ENCODE results near the gene DIP2A.
"Not testable (repeated sequence)": the region's sequence is repeated elsewhere in the genome, so short reads cannot be mapped to it uniquely, and the experiment has no call there.

Gene DIP2A

DNA sequence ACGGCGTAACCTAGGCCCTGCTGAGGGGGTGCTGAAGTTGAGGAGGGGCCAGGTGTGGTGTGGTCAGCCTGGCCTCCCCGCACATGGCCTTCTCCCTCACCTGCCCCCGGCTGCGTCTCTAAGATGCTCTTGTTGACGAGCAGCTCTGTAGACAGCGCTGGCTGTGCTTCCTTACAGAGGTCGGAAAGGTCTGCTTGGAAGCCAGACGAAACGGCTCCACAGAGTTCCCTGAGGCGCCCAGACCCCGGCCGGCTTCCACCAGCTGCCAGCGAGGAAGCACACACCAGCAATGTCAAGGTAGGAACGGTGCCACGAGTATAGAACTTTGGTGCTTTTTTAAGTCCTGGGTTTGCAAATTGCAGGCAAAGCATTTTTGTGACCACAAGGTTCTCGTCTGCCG is 18.8 kb upstream of the DIP2A start:
- Histone ChIP-seq H3K27me3 (no peaks in the 10 kb centered on the region), H3K4me3 (ENCODE audit: low read depth, low read length) (no peak overlapping the region), H3K4me1 (no peaks in the 10 kb centered on the region), H3K9me3 (no peaks in the 10 kb centered on the region), H3K36me3 (peaks cover 61% of the 10 kb centered on the region)
- TF ChIP-seq, protein P1, sequence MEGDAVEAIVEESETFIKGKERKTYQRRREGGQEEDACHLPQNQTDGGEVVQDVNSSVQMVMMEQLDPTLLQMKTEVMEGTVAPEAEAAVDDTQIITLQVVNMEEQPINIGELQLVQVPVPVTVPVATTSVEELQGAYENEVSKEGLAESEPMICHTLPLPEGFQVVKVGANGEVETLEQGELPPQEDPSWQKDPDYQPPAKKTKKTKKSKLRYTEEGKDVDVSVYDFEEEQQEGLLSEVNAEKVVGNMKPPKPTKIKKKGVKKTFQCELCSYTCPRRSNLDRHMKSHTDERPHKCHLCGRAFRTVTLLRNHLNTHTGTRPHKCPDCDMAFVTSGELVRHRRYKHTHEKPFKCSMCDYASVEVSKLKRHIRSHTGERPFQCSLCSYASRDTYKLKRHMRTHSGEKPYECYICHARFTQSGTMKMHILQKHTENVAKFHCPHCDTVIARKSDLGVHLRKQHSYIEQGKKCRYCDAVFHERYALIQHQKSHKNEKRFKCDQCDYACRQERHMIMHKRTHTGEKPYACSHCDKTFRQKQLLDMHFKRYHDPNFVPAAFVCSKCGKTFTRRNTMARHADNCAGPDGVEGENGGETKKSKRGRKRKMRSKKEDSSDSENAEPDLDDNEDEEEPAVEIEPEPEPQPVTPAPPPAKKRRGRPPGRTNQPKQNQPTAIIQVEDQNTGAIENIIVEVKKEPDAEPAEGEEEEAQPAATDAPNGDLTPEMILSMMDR (IDR thresholded peaks at IDR 0.05; ENCODE audit: low read depth, low read length), result no peak
- DNase-seq, result no peak

GRCh38 chr21:46441331-46441730 is 17.4 kb upstream of the DIP2A start:
- H3K36me3 ChIP-seq, result peaks cover 61% of the 10 kb centered on the region
- TF ChIP-seq, protein P1 (IDR thresholded peaks at IDR 0.05; ENCODE audit: low read depth, low read length), result no peak

DNA sequence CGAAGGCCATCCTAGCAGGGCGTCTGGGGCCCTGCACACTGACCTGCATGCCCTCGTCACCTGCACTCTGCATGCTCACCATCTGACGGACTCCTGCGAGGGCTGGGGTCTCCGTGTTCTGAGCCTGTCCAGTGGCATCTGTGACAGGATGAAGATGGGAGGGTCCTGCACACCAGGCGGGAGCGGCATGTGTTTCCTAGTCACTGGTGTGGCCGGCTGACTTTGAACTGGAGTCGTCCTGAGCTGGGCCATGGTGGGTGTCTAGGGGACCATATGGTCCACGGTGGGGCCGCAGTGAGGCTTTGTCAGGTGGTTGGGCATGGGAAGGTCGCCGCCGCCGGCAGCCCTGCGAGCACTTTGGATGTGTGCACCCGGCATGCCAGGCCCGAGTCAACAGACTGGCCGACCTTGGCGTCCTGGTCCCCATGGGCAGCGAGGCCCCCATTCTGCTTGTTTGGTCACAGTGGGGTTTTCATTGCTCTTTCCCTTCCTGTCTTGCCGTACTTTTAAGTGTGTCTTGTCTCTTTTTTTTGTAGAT is 16.7 kb upstream of the DIP2A start:
- TF ChIP-seq, protein P1 (IDR thresholded peaks at IDR 0.05; ENCODE audit: low read depth, low read length), result no peak
- Histone ChIP-seq H3K9me3 (no peaks in the 10 kb centered on the region), H3K36me3 (peaks cover 66% of the 10 kb centered on the region), H3K27me3 (no peaks in the 10 kb centered on the region), H3K4me3 (ENCODE audit: low read depth, low read length) (no peak overlapping the region), H3K4me1 (no peaks in the 10 kb centered on the region)
- DNase-seq, result no peak

More at GRCh38 chr21:46441331-46441730, 17.4 kb upstream of the DIP2A start:
- Histone ChIP-seq H3K27me3 (no peaks in the 10 kb centered on the region), H3K4me3 (ENCODE audit: low read depth, low read length) (no peak overlapping the region), H3K9me3 (no peaks in the 10 kb centered on the region), H3K4me1 (no peaks in the 10 kb centered on the region)
- no peak for DNase-seq

DNA sequence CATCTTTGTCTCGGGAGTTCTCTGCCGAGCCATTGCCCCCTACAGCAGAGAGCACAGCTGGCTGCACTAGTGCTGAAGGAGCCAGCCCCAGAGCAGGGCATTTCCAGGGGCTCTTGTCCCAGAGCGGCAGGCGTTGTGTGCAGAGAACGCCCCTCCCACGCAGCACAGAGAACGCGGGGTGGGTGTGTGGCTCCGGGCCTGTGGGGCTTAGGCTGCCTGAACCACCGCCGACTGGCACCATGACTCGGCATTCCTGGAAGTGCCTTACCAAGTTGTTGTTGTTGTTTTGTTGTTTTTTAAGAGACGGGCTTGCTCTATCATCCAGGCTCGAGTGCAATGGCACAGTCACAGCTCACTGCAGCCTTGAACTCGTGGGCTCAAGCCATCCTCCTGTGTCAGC is 15.8 kb upstream of the DIP2A start:
- Histone ChIP-seq H3K27me3 (no peaks in the 10 kb centered on the region), H3K36me3 (peaks cover 65% of the 10 kb centered on the region)
- no peak for DNase-seq

DNA sequence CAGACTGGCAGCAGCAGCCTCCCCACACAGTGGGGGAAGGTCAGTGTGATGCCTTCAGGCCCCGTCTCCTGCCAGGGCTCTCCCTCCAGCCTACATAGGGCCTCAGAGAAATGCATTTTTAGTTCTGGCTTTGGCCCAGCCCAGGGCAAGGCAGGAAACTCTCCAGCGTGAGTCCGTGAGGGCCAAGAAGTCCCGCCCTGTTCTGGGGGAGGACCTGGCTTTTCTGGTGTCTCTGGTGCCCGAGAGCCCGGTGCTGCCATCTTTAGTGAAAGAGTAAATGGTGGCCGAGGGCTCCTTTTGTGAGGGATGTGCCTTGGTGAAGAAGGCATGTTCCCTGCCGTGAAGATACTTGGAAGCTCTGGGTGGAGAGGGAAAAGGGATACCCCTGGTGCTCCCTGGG is 14.8 kb upstream of the DIP2A start:
- H3K4me1 ChIP-seq, result no peaks in the 10 kb centered on the region
- no peaks in the 10 kb centered on the region; the same call in 1 of the 2 replicates for H3K9me3 ChIP-seq
- no peak overlapping the region for H3K4me3 ChIP-seq (ENCODE audit: low read depth, low read length)
- no peak for DNase-seq
- peaks cover 60% of the 10 kb centered on the region for H3K36me3 ChIP-seq
- H3K27me3 ChIP-seq, result no peaks in the 10 kb centered on the region
- TF ChIP-seq, protein P1 (IDR thresholded peaks at IDR 0.05; ENCODE audit: low read depth, low read length), result no peak

More for the DNA sequence above, 15.8 kb upstream of the DIP2A start:
- TF ChIP-seq, protein P1 (IDR thresholded peaks at IDR 0.05; ENCODE audit: low read depth, low read length), result no peak
- H3K4me3 ChIP-seq (ENCODE audit: low read depth, low read length), result no peak overlapping the region
- H3K9me3 ChIP-seq, result no peaks in the 10 kb centered on the region
- H3K4me1 ChIP-seq, result no peaks in the 10 kb centered on the region

DNA sequence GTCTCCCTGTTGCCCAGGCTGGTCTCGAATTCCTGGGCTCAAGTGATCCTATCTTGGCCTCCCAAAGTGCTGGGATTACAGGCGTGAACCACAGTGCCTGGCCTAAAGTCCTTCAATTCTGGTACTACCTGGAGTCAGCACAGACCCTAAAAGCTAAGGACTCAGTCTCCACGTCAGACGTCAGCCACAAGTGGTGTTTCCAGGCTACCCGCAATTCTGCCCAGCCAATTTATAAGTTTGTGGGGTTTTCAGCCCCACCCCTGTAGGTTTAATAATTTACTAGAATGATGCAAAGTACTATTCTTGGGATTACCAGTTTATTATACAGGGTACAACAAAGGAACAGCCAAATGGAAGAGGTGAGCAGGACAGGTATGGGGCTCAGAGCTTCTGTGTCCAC is 10.6 kb upstream of the DIP2A start:
- no peaks in the 10 kb centered on the region; the same call in 1 of the 2 replicates for H3K9me3 ChIP-seq
- TF ChIP-seq, protein P1 (IDR thresholded peaks at IDR 0.05; ENCODE audit: low read depth, low read length), result no peak
- DNase-seq, result no peak
- H3K27me3 ChIP-seq, result no peaks in the 10 kb centered on the region
- no peak overlapping the region for H3K4me3 ChIP-seq (ENCODE audit: low read depth, low read length)
- H3K36me3 ChIP-seq, result peaks cover 19% of the 10 kb centered on the region
- no peaks in the 10 kb centered on the region for H3K4me1 ChIP-seq

- not testable (repeated sequence) for DNase-seq; H3K27me3 ChIP-seq; H3K4me3 ChIP-seq (ENCODE audit: low read depth, low read length); H3K9me3 ChIP-seq; H3K4me1 ChIP-seq
- peaks cover 17% of the 10 kb centered on the region for H3K36me3 ChIP-seq
Observed at GRCh38 chr21:46448855-46449254, 9.8 kb upstream of the DIP2A start.

Measured in BE2C (cell line).